ENCODE measurements around the gene TRAF3IP1. TPM values are rescaled to one million over a fixed set of nuclear protein-coding genes. Genes with fewer than 3 reads are reported as not detected.

The TRAF3IP1 gene
- total RNA-seq, 1 donor, result 7.6 TPM

- H3K27me3 ChIP-seq (ENCODE audit: insufficient read depth, low read length), result no peaks in the 10 kb centered on the region
- peaks cover 88% of the 10 kb centered on the region for H3K79me2 ChIP-seq (ENCODE audit: insufficient read depth, low read length)
- no peak overlapping the region for H2AFZ ChIP-seq (ENCODE audit: low read length)
- no peaks in the 10 kb centered on the region for H4K20me1 ChIP-seq (ENCODE audit: insufficient read depth, low read length)
- peaks cover 68% of the 10 kb centered on the region for H3K36me3 ChIP-seq (ENCODE audit: insufficient read depth, low read length)
- peaks cover 5% of the 10 kb centered on the region for H3K9me3 ChIP-seq (ENCODE audit: low read depth, low read length)
- peak overlapping the region; percentile 49 for H3K4me3 ChIP-seq (ENCODE audit: insufficient read depth, low read length)
- H3K4me1 ChIP-seq (ENCODE audit: insufficient read depth, low read length), result peaks cover 77% of the 10 kb centered on the region
- peak overlapping the region; percentile 65 for H3K4me2 ChIP-seq (ENCODE audit: insufficient read depth, low read length)
- TF ChIP-seq, protein P1, sequence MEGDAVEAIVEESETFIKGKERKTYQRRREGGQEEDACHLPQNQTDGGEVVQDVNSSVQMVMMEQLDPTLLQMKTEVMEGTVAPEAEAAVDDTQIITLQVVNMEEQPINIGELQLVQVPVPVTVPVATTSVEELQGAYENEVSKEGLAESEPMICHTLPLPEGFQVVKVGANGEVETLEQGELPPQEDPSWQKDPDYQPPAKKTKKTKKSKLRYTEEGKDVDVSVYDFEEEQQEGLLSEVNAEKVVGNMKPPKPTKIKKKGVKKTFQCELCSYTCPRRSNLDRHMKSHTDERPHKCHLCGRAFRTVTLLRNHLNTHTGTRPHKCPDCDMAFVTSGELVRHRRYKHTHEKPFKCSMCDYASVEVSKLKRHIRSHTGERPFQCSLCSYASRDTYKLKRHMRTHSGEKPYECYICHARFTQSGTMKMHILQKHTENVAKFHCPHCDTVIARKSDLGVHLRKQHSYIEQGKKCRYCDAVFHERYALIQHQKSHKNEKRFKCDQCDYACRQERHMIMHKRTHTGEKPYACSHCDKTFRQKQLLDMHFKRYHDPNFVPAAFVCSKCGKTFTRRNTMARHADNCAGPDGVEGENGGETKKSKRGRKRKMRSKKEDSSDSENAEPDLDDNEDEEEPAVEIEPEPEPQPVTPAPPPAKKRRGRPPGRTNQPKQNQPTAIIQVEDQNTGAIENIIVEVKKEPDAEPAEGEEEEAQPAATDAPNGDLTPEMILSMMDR (IDR thresholded peaks at IDR 0.05; ENCODE audit: extremely low read depth, low read depth, low read length), result no peak
- H3K27ac ChIP-seq (ENCODE audit: low read depth, low read length), result peak overlapping the region; percentile 99
- DNase-seq (ENCODE audit: insufficient read length, low spot score, missing footprints), result peak; percentile 93
These were observed 113.9 kb downstream of the TRAF3IP1 start for GRCh38 chr2:238433941-238434845.

GRCh38 chr2:238434846-238435751, 114.8 kb downstream of the TRAF3IP1 start:
- peaks cover 62% of the 10 kb centered on the region for H3K36me3 ChIP-seq (ENCODE audit: insufficient read depth, low read length)
- peaks cover 80% of the 10 kb centered on the region for H3K4me1 ChIP-seq (ENCODE audit: insufficient read depth, low read length)
- peak overlapping the region; percentile 65 for H3K4me2 ChIP-seq (ENCODE audit: insufficient read depth, low read length)

GRCh38 chr2:238435752-238436096, 115.4 kb downstream of the TRAF3IP1 start:
- Histone ChIP-seq H3K36me3 (ENCODE audit: insufficient read depth, low read length) (peaks cover 62% of the 10 kb centered on the region), H3K27me3 (ENCODE audit: insufficient read depth, low read length) (no peaks in the 10 kb centered on the region), H4K20me1 (ENCODE audit: insufficient read depth, low read length) (no peaks in the 10 kb centered on the region), H3K4me3 (ENCODE audit: insufficient read depth, low read length) (no peak overlapping the region), H2AFZ (ENCODE audit: low read length) (no peak overlapping the region), H3K27ac (ENCODE audit: low read depth, low read length) (peak overlapping the region; percentile 99), H3K4me2 (ENCODE audit: insufficient read depth, low read length) (peak overlapping the region; percentile 65), H3K79me2 (ENCODE audit: insufficient read depth, low read length) (peaks cover 82% of the 10 kb centered on the region), H3K4me1 (ENCODE audit: insufficient read depth, low read length) (peaks cover 86% of the 10 kb centered on the region), H3K9me3 (ENCODE audit: low read depth, low read length) (peaks cover 2% of the 10 kb centered on the region)
- TF ChIP-seq, protein P1 (IDR thresholded peaks at IDR 0.05; ENCODE audit: extremely low read depth, low read depth, low read length), result no peak
- DNase-seq (ENCODE audit: insufficient read length, low spot score, missing footprints), result peak; percentile 68

More at GRCh38 chr2:238434846-238435751, 114.8 kb downstream of the TRAF3IP1 start:
- no peak overlapping the region for H2AFZ ChIP-seq (ENCODE audit: low read length)
- H4K20me1 ChIP-seq (ENCODE audit: insufficient read depth, low read length), result no peaks in the 10 kb centered on the region
- H3K9me3 ChIP-seq (ENCODE audit: low read depth, low read length), result peaks cover 5% of the 10 kb centered on the region
- peaks cover 82% of the 10 kb centered on the region for H3K79me2 ChIP-seq (ENCODE audit: insufficient read depth, low read length)
- TF ChIP-seq, protein P1 (IDR thresholded peaks at IDR 0.05; ENCODE audit: extremely low read depth, low read depth, low read length), result no peak
- H3K4me3 ChIP-seq (ENCODE audit: insufficient read depth, low read length), result peak overlapping the region; percentile 49
- DNase-seq (ENCODE audit: insufficient read length, low spot score, missing footprints), result peak; percentile 73
- H3K27me3 ChIP-seq (ENCODE audit: insufficient read depth, low read length), result no peaks in the 10 kb centered on the region
- H3K27ac ChIP-seq (ENCODE audit: low read depth, low read length), result peak overlapping the region; percentile 99
